Measurements from ENCODE around the gene ASB15. TPM values are rescaled to one million over a fixed set of nuclear protein-coding genes. Genes with fewer than 3 reads are reported as not detected.

ASB15 gene
- total RNA-seq, 1 experiment from 2014 or later = not detected

DNA sequence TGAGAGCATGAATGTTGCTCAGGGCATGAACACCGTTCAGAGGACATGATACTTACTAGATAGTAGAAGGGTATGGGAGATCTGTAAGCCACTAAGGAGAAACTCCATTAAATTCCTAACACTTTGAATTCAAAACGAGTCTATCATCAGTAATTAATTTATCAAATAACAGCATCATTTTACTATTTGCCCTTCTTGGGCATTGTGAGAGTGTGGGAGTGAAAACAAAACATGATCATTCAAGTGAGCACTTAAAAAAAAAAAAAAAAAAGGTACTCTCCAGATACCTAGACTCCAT lies 20.5 kb upstream of the ASB15 start:
- CTCF ChIA-PET = interaction anchor here (0.5 to 1.1 kb wide), 5 partner anchors 54 to 290 kb away, joined by 3 to 5 read pairs (median 3); no protein-coding TSS in a partner anchor
- peak overlapping the region; percentile 27; the same call in 1 of the 2 replicates for H3K4me2 ChIP-seq (ENCODE audit: low read length)
- intact Hi-C loops (cut with micrococcal nuclease) = loop anchor here (1.0 to 5.0 kb wide), 4 partner anchors 56 to 292 kb away; no protein-coding TSS in a partner anchor

DNA sequence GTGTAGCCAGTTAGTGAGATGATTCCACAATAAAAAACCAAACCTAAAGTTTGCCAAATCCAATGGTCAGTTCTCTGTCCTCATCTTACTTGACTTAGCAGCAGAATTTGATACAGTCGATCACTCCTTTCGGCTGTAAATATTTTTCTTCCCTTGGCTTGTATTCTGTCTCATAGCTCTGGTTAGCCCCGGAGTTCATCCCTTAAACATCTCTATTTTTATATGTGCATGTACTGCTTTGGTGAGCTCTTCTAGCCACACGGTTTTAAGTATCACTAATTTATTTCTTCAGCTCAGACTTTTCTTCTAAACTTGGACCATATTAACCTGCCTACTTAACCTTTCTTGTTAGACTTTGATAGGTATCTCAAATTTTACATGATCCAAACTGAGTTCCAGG lies 17.8 kb upstream of the ASB15 start:
- no peaks in the 10 kb centered on the region for H3K9me2 ChIP-seq (replicated peaks; ENCODE audit: low read length)
- H3K27ac ChIP-seq (ENCODE audit: low read length) = no peak overlapping the region
- ATAC-seq = no peak
- H3K4me2 ChIP-seq (ENCODE audit: low read length) = no peak overlapping the region
- H3K9ac ChIP-seq (ENCODE audit: low read length) = no peak overlapping the region
- H2AFZ ChIP-seq (ENCODE audit: low read length) = no peak overlapping the region
- TF ChIP-seq EZH2phosphoT487 (IDR thresholded peaks at IDR 0.05; ENCODE audit: borderline replicate concordance, low read length) (no peak), EZH2 (IDR thresholded peaks at IDR 0.05; ENCODE audit: low read length, unreplicated experiment) (no peak)
- TF ChIP-seq, protein P1, sequence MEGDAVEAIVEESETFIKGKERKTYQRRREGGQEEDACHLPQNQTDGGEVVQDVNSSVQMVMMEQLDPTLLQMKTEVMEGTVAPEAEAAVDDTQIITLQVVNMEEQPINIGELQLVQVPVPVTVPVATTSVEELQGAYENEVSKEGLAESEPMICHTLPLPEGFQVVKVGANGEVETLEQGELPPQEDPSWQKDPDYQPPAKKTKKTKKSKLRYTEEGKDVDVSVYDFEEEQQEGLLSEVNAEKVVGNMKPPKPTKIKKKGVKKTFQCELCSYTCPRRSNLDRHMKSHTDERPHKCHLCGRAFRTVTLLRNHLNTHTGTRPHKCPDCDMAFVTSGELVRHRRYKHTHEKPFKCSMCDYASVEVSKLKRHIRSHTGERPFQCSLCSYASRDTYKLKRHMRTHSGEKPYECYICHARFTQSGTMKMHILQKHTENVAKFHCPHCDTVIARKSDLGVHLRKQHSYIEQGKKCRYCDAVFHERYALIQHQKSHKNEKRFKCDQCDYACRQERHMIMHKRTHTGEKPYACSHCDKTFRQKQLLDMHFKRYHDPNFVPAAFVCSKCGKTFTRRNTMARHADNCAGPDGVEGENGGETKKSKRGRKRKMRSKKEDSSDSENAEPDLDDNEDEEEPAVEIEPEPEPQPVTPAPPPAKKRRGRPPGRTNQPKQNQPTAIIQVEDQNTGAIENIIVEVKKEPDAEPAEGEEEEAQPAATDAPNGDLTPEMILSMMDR (conservative IDR thresholded peaks at IDR 0.05; ENCODE audit: low read depth, low read length) = no peak
- no peaks in the 10 kb centered on the region for H3K9me3 ChIP-seq (ENCODE audit: low read length)
- no TSS peak for BruUV-seq (replicated peaks)
- DNase-seq = no peak
- H3K4me3 ChIP-seq (ENCODE audit: low read length) = no peak overlapping the region
- H3F3A ChIP-seq (ENCODE audit: low read length, unreplicated experiment) = no peaks in the 10 kb centered on the region
- H4K20me1 ChIP-seq (ENCODE audit: low read length) = no peaks in the 10 kb centered on the region
- no peaks in the 10 kb centered on the region for H3K4me1 ChIP-seq (ENCODE audit: insufficient read depth, low read length)
- ChIA-PET CTCF (no interaction called here), POLR2A (ENCODE audit: unreplicated experiment) (no interaction called here)
- intact Hi-C loops (cut with micrococcal nuclease) = loop anchor here (5.0 kb wide), 2 partner anchors 53 to 213 kb away; no protein-coding TSS in a partner anchor
- no peaks in the 10 kb centered on the region for H3K79me2 ChIP-seq (ENCODE audit: low read length)
- H3K36me3 ChIP-seq (ENCODE audit: low read depth, low read length) = no peaks in the 10 kb centered on the region
- 0 out of 2 replicates have a peak, but pooled peaks cover 10% of the 10 kb centered on the region for H3K27me3 ChIP-seq (ENCODE audit: low read length)

More for the DNA sequence above, 20.5 kb upstream of the ASB15 start:
- no peak; the same call in 1 of the 2 replicates for ATAC-seq
- no peak overlapping the region for H3K9ac ChIP-seq (ENCODE audit: low read length)
- no peak overlapping the region for H3K4me3 ChIP-seq (ENCODE audit: low read length)
- no peaks in the 10 kb centered on the region for H3K79me2 ChIP-seq (ENCODE audit: low read length)
- no peaks in the 10 kb centered on the region for H3K4me1 ChIP-seq (ENCODE audit: insufficient read depth, low read length)
- no peaks in the 10 kb centered on the region for H3K9me2 ChIP-seq (replicated peaks; ENCODE audit: low read length)
- no peaks in the 10 kb centered on the region for H3K36me3 ChIP-seq (ENCODE audit: low read depth, low read length)
- BruUV-seq (replicated peaks) = no TSS peak
- POLR2A ChIA-PET (ENCODE audit: unreplicated experiment) = no interaction called here
- DNase-seq = no peak
- no peaks in the 10 kb centered on the region for H4K20me1 ChIP-seq (ENCODE audit: low read length)
- peaks cover 25% of the 10 kb centered on the region for H3K27me3 ChIP-seq (ENCODE audit: low read length)
- H3F3A ChIP-seq (ENCODE audit: low read length, unreplicated experiment) = no peaks in the 10 kb centered on the region
- H3K27ac ChIP-seq (ENCODE audit: low read length) = no peak overlapping the region
- TF ChIP-seq EZH2 (IDR thresholded peaks at IDR 0.05; ENCODE audit: low read length, unreplicated experiment) (no peak), EZH2phosphoT487 (IDR thresholded peaks at IDR 0.05; ENCODE audit: borderline replicate concordance, low read length) (no peak)
- TF ChIP-seq, protein P1 (conservative IDR thresholded peaks at IDR 0.05; ENCODE audit: low read depth, low read length) = peak; percentile 23; the same call in 1 of the 2 replicates
- H2AFZ ChIP-seq (ENCODE audit: low read length) = peak overlapping the region; percentile 60; the same call in 1 of the 2 replicates
- no peaks in the 10 kb centered on the region for H3K9me3 ChIP-seq (ENCODE audit: low read length)

DNA sequence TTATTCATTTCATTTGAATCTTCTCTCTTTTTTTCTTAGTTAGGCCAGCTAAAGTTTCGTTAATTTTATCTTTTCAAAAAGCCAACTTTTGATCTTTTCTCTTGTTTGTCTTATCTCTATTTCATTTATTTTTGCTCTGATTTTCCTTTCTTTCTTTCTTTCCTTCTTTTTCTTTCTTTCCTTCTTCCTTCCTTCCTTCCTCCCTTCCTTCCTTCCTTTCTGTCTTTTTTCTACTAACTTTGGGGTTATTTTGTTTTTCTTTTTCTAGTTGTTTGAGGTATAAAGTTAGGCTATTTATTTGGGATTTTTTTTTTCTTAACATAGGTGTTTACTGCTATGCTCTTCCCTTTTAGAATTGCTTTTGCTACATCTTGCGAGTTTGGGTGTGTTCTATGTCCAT lies 13.2 kb upstream of the ASB15 start:
- ChIA-PET CTCF (no interaction called here), POLR2A (ENCODE audit: unreplicated experiment) (no interaction called here)
- no peaks in the 10 kb centered on the region for H4K20me1 ChIP-seq (ENCODE audit: low read length)
- H3K79me2 ChIP-seq (ENCODE audit: low read length) = no peaks in the 10 kb centered on the region
- no peak overlapping the region for H3K4me2 ChIP-seq (ENCODE audit: low read length)
- DNase-seq = no peak
- H3K4me3 ChIP-seq (ENCODE audit: low read length) = no peak overlapping the region
- TF ChIP-seq, protein P1 (conservative IDR thresholded peaks at IDR 0.05; ENCODE audit: low read depth, low read length) = no peak
- no peak for TF ChIP-seq EZH2 (IDR thresholded peaks at IDR 0.05; ENCODE audit: low read length, unreplicated experiment)
- no peak for TF ChIP-seq EZH2phosphoT487 (IDR thresholded peaks at IDR 0.05; ENCODE audit: borderline replicate concordance, low read length)
- no peak for ATAC-seq
- H3F3A ChIP-seq (ENCODE audit: low read length, unreplicated experiment) = no peaks in the 10 kb centered on the region
- H3K9ac ChIP-seq (ENCODE audit: low read length) = no peak overlapping the region
- no peaks in the 10 kb centered on the region for H3K4me1 ChIP-seq (ENCODE audit: insufficient read depth, low read length)
- BruUV-seq (replicated peaks) = no TSS peak
- no peaks in the 10 kb centered on the region for H3K9me2 ChIP-seq (replicated peaks; ENCODE audit: low read length)
- intact Hi-C loops (cut with micrococcal nuclease) = loop anchor here (5.0 kb wide), 1 partner anchor 94 kb away; no protein-coding TSS in a partner anchor
- no peak overlapping the region for H2AFZ ChIP-seq (ENCODE audit: low read length)
- no peak overlapping the region for H3K27ac ChIP-seq (ENCODE audit: low read length)
- H3K9me3 ChIP-seq (ENCODE audit: low read length) = no peaks in the 10 kb centered on the region
- H3K36me3 ChIP-seq (ENCODE audit: low read depth, low read length) = no peaks in the 10 kb centered on the region
- 0 out of 2 replicates have a peak, but pooled peaks cover 5% of the 10 kb centered on the region for H3K27me3 ChIP-seq (ENCODE audit: low read length)

Data from PC-3 (cell line).